GM19193 (cell line): Measurements from ENCODE around the gene TTC32.

Experiments
- POLR2A ChIP-seq: IDR thresholded peaks from 4 replicates; pipeline ENCODE4 v1.6.1; 2011; ENCODE audit not compliant: insufficient read depth, insufficient read length; ENCODE audit errors: extremely low read depth

The TTC32 gene

GRCh38 chr2:19868224-19868623 is 33.6 kb downstream of the TTC32 start:
- no peak for TF ChIP-seq POLR2A

GRCh38 chr2:19866771-19867170 is 35.0 kb downstream of the TTC32 start:
- no peak for TF ChIP-seq POLR2A

GRCh38 chr2:19865151-19865550 is 36.6 kb downstream of the TTC32 start:
- TF ChIP-seq POLR2A: no peak

GRCh38 chr2:19864381-19864780 is 37.4 kb downstream of the TTC32 start:
- TF ChIP-seq POLR2A: no peak

- no peak for TF ChIP-seq POLR2A
Measured at GRCh38 chr2:19863303-19864041, 38.3 kb downstream of the TTC32 start.

GRCh38 chr2:19861813-19862212 is 40.0 kb downstream of the TTC32 start:
- no peak for TF ChIP-seq POLR2A

GRCh38 chr2:19860022-19860421 is 41.8 kb downstream of the TTC32 start:
- TF ChIP-seq POLR2A: no peak

- TF ChIP-seq POLR2A: no peak
Measured at GRCh38 chr2:19859565-19859964, 42.2 kb downstream of the TTC32 start.

- TF ChIP-seq POLR2A: no peak
Measured at GRCh38 chr2:19857806-19858205, 44.0 kb downstream of the TTC32 start.

GRCh38 chr2:19857100-19857499 is 44.7 kb downstream of the TTC32 start:
- TF ChIP-seq POLR2A: no peak

GRCh38 chr2:19855542-19856431 is 46.0 kb downstream of the TTC32 start:
- TF ChIP-seq POLR2A: no peak

GRCh38 chr2:19854596-19855541 is 46.9 kb downstream of the TTC32 start:
- no peak for TF ChIP-seq POLR2A

GRCh38 chr2:19851116-19851695 is 50.6 kb downstream of the TTC32 start:
- TF ChIP-seq POLR2A: no peak
